OCI-LY7 (cell line): ENCODE measurements around the gene E2F7. TPM values are rescaled to one million over a fixed set of nuclear protein-coding genes. Genes with fewer than 3 reads are reported as not detected.
"Not testable (repeated sequence)": the region's sequence is repeated elsewhere in the genome, so short reads cannot be mapped to it uniquely, and the experiment has no call there.

Experiments used
- BruUV-seq: library from RNA; stranded (reverse); fragments of 400-500 nt; replicated peaks from 2 replicates; lab custom pipeline; 2021; lab: Mats Ljungman, UMichigan
- CTCF ChIA-PET: fragments of 300-600 bp; sonication (Branson Sonifier 250); formaldehyde crosslinking; loops from one replicate; lab custom pipeline; 2022; ENCODE audit warnings: antibody characterized with exemption; ENCODE audit not compliant: unreplicated experiment; lab: Charles Lee
- POLR2A ChIA-PET: fragments of 300-600 bp; sonication (Branson Sonifier 250); formaldehyde crosslinking; loops from one replicate; lab custom pipeline; 2022; ENCODE audit warnings: antibody characterized with exemption; lab: Charles Lee
- DNase-seq: peaks from one replicate; pipeline ENCODE4 v3.0.0-alpha.2; 2015; ENCODE audit warnings: low spot score
- H2AFZ ChIP-seq: fragments of 200-600 bp; sonication (generic), shearing (Covaris generic); 2 replicates; pipeline ENCODE4 v1.6.1; 2014; ENCODE audit warnings: mild to moderate bottlenecking, antibody characterized with exemption, low read length, moderate library complexity
- H3K27ac ChIP-seq: fragments of 200-600 bp; sonication (generic); 2 replicates; pipeline ENCODE4 v1.5.1; 2014; ENCODE audit warnings: mixed run types, low read depth, mild to moderate bottlenecking, moderate library complexity, low read length, inconsistent platforms; ENCODE audit not compliant: poor library complexity, severe bottlenecking
- H3K36me3 ChIP-seq: fragments of 200-600 bp; sonication (generic); 2 replicates; pipeline ENCODE4 v1.6.1; 2014; ENCODE audit warnings: mild to moderate bottlenecking, antibody characterized with exemption, low read length, moderate library complexity, mixed read lengths; ENCODE audit not compliant: insufficient read depth
- H3K4me1 ChIP-seq: fragments of 200-600 bp; sonication (generic); 2 replicates; pipeline ENCODE4 v1.5.1; 2014; ENCODE audit warnings: mild to moderate bottlenecking, low read length; ENCODE audit not compliant: insufficient read depth, poor library complexity, severe bottlenecking
- H3K4me2 ChIP-seq: fragments of 200-600 bp; sonication (generic); 2 replicates; pipeline ENCODE4 v1.6.1; 2014; ENCODE audit warnings: mild to moderate bottlenecking, low read length
- H3K4me3 ChIP-seq: fragments of 200-600 bp; sonication (generic); 2 replicates; pipeline ENCODE4 v1.5.1; 2014; ENCODE audit warnings: mild to moderate bottlenecking, low read depth, low read length; ENCODE audit not compliant: poor library complexity, severe bottlenecking
- H3K79me2 ChIP-seq: fragments of 200-600 bp; sonication (generic); 2 replicates; pipeline ENCODE4 v1.6.1; 2016; ENCODE audit warnings: low read depth, mild to moderate bottlenecking, low read length, moderate library complexity, mixed read lengths; ENCODE audit not compliant: insufficient read depth
- H3K9me2 ChIP-seq: fragments of 200-600 bp; sonication (generic); 2 replicates; pipeline ENCODE4 v1.6.1; 2016; ENCODE audit warnings: mild to moderate bottlenecking, low read length, mixed read lengths; ENCODE audit not compliant: insufficient read depth
- H3K9me3 ChIP-seq: fragments of 200-600 bp; sonication (generic); 2 replicates; pipeline ENCODE4 v1.6.1; 2014; ENCODE audit warnings: mild to moderate bottlenecking, mixed run types, low read length, mixed read lengths
- H4K20me1 ChIP-seq: fragments of 200-600 bp; sonication (generic); 2 replicates; pipeline ENCODE4 v1.6.1; 2014; ENCODE audit warnings: mild to moderate bottlenecking, antibody characterized with exemption, low read length, moderate library complexity, mixed read lengths; ENCODE audit not compliant: insufficient read depth
- EZH2phosphoT487 ChIP-seq: fragments of 200-600 bp; sonication (generic); IDR thresholded peaks from 2 replicates; pipeline ENCODE4 v1.6.1; 2018; ENCODE audit warnings: low read depth, borderline replicate concordance, mild to moderate bottlenecking, mixed run types, antibody characterized with exemption, low read length, moderate library complexity, mixed read lengths
- intact Hi-C: fragments of 100-400 bp; cut with micrococcal nuclease; formaldehyde crosslinking; loops from one replicate; pipeline ENCODE4 v1.10.0; 2022; ENCODE audit not compliant: unreplicated experiment
- total RNA-seq, 2 experiments: library from RNA; depleted of rRNA in 1 of 2; stranded (reverse); fragments of >200 nt in 1 of 2; shearing (Covaris generic) in 1 of 2; gene quantifications; 2 replicates each; pipeline ENCODE4 v1.2.3, GENCODE V29; 2014 to 2022
- TF ChIP-seq, protein P1 (sequence below): fragments of 200-600 bp; sonication (generic); conservative IDR thresholded peaks from 2 replicates; pipeline ENCODE4 v1.5.1; 2014; ENCODE audit warnings: mild to moderate bottlenecking, antibody characterized with exemption, low read length, moderate library complexity, mixed read lengths

The E2F7 gene
- total RNA-seq, 2 experiments from 2014 or later = 17.1 to 19.0 TPM

DNA sequence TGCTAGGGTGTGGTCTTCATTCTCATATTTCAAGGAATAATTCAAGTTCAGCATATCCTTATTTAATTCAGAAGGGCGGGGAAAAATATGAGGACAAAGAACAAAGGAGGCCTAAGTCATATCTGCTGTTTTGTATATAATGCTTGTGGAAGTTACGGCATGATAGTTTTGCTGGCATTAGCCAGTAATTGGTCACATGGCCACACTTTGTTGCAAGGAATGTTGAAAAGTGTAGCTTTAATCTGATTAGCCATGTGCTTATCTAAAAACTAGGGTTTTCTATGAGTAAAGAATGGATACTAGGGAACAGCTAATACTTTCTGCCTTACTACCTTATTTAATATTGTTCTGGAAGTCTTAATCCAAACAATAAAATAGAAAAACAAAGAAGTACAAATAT lies 34.4 kb upstream of the E2F7 start:
- no TSS peak for BruUV-seq
- Histone ChIP-seq H3K4me3 (no peak overlapping the region), H3K27ac (no peak overlapping the region), H3K36me3 (no peaks in the 10 kb centered on the region), H4K20me1 (no peaks in the 10 kb centered on the region), H3K79me2 (no peaks in the 10 kb centered on the region), H3K4me2 (no peak overlapping the region), H3K9me3 (no peaks in the 10 kb centered on the region), H3K9me2 (no peaks in the 10 kb centered on the region), H3K4me1 (no peaks in the 10 kb centered on the region), H2AFZ (no peak overlapping the region)
- POLR2A ChIA-PET = no interaction called here
- CTCF ChIA-PET = no interaction called here
- intact Hi-C loops = no loop called here
- no peak for DNase-seq
- TF ChIP-seq, protein P1, sequence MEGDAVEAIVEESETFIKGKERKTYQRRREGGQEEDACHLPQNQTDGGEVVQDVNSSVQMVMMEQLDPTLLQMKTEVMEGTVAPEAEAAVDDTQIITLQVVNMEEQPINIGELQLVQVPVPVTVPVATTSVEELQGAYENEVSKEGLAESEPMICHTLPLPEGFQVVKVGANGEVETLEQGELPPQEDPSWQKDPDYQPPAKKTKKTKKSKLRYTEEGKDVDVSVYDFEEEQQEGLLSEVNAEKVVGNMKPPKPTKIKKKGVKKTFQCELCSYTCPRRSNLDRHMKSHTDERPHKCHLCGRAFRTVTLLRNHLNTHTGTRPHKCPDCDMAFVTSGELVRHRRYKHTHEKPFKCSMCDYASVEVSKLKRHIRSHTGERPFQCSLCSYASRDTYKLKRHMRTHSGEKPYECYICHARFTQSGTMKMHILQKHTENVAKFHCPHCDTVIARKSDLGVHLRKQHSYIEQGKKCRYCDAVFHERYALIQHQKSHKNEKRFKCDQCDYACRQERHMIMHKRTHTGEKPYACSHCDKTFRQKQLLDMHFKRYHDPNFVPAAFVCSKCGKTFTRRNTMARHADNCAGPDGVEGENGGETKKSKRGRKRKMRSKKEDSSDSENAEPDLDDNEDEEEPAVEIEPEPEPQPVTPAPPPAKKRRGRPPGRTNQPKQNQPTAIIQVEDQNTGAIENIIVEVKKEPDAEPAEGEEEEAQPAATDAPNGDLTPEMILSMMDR = no peak
- TF ChIP-seq EZH2phosphoT487 = no peak

DNA sequence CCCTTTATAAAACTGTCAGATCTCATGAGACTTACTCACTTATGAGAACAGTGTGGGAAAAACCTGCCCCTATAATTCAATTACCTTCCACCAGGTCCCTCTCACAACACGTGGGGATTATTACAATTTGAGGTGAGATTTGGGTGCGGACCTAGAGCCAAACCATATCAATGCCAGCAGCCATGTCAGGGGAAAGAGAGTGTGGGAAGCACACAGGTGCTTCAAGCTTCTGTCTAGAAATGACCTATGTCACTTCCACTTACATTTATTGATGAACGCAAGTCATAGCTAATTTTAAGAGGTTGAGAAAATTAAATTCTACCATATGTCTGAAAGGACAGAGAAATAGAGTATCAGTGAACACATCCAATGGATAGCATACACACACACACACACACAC lies 32.5 kb upstream of the E2F7 start:
- Histone ChIP-seq H3K4me2 (no peak overlapping the region), H3K9me2 (no peaks in the 10 kb centered on the region), H4K20me1 (no peaks in the 10 kb centered on the region), H2AFZ (no peak overlapping the region), H3K27ac (no peak overlapping the region), H3K79me2 (no peaks in the 10 kb centered on the region), H3K9me3 (no peaks in the 10 kb centered on the region), H3K4me1 (no peaks in the 10 kb centered on the region), H3K4me3 (no peak overlapping the region), H3K36me3 (no peaks in the 10 kb centered on the region)
- ChIA-PET POLR2A (no interaction called here), CTCF (no interaction called here)
- intact Hi-C loops = no loop called here
- DNase-seq = no peak
- no TSS peak for BruUV-seq
- TF ChIP-seq, protein P1 = no peak
- TF ChIP-seq EZH2phosphoT487 = no peak

- H3K27ac ChIP-seq, H3K9me3 ChIP-seq, intact Hi-C loops, H3K4me1 ChIP-seq, CTCF ChIA-PET, H4K20me1 ChIP-seq, H3K4me2 ChIP-seq, BruUV-seq, H3K4me3 ChIP-seq, H3K9me2 ChIP-seq, H2AFZ ChIP-seq, H3K79me2 ChIP-seq, H3K36me3 ChIP-seq: not testable (repeated sequence)
- peak; percentile 13 for DNase-seq
- POLR2A ChIA-PET = interaction anchor here (0.6 kb wide), 1 partner anchor 1492 kb away, joined by 5 read pairs; no protein-coding TSS in a partner anchor
These were observed 26.9 kb upstream of the E2F7 start for GRCh38 chr12:77092227-77092626.
